HUES6 (cell line): ENCODE data around the gene SFMBT1.

Source experiments
- H3K27ac ChIP-seq: 2 replicates; pipeline ENCODE4 v1.7.0; 2013; ENCODE audit warnings: low read depth, mild to moderate bottlenecking, low read length, inconsistent platforms
- H3K27me3 ChIP-seq: 2 replicates; pipeline ENCODE4 v1.6.1; 2013; ENCODE audit warnings: low read length; ENCODE audit not compliant: control insufficient read depth, insufficient read depth
- H3K36me3 ChIP-seq: 2 replicates; pipeline ENCODE4 v1.6.1; 2013; ENCODE audit warnings: low read length; ENCODE audit not compliant: control insufficient read depth, insufficient read depth
- H3K4me1 ChIP-seq: 2 replicates; pipeline ENCODE4 v1.6.1; 2013; ENCODE audit warnings: low read length; ENCODE audit not compliant: control insufficient read depth, insufficient read depth
- H3K4me3 ChIP-seq: 2 replicates; pipeline ENCODE4 v1.5.1; 2013; ENCODE audit warnings: low read depth, low read length
- H3K9ac ChIP-seq: one replicate; pipeline ENCODE4 v1.6.1; 2013; ENCODE audit warnings: mild to moderate bottlenecking, low read length
- H3K9me3 ChIP-seq: 2 replicates; pipeline ENCODE4 v1.6.1; 2013; ENCODE audit warnings: low read depth, low read length; ENCODE audit not compliant: control insufficient read depth, insufficient read depth

Gene SFMBT1

GRCh38 chr3:53016236-53016635, 29.6 kb downstream of the SFMBT1 start:
- no peak overlapping the region for H3K27ac ChIP-seq
- no peaks in the 10 kb centered on the region for H3K9me3 ChIP-seq
- H3K4me3 ChIP-seq = no peak overlapping the region
- H3K27me3 ChIP-seq = no peaks in the 10 kb centered on the region
- peaks cover 10% of the 10 kb centered on the region for H3K4me1 ChIP-seq
- no peak overlapping the region for H3K9ac ChIP-seq
- no peaks in the 10 kb centered on the region for H3K36me3 ChIP-seq

GRCh38 chr3:53011324-53011723, 34.5 kb downstream of the SFMBT1 start:
- Histone ChIP-seq H3K9ac (no peak overlapping the region), H3K27me3 (no peaks in the 10 kb centered on the region), H3K4me3 (no peak overlapping the region), H3K4me1 (no peaks in the 10 kb centered on the region), H3K36me3 (no peaks in the 10 kb centered on the region), H3K9me3 (no peaks in the 10 kb centered on the region), H3K27ac (no peak overlapping the region)

GRCh38 chr3:53009826-53010539, 35.9 kb downstream of the SFMBT1 start:
- H3K27ac ChIP-seq = no peak overlapping the region
- H3K27me3 ChIP-seq = no peaks in the 10 kb centered on the region
- H3K36me3 ChIP-seq = no peaks in the 10 kb centered on the region
- no peaks in the 10 kb centered on the region for H3K4me1 ChIP-seq
- no peak overlapping the region for H3K4me3 ChIP-seq
- H3K9me3 ChIP-seq = no peaks in the 10 kb centered on the region
- H3K9ac ChIP-seq = no peak overlapping the region

- no peak overlapping the region for H3K9ac ChIP-seq
- no peaks in the 10 kb centered on the region for H3K36me3 ChIP-seq
- no peak overlapping the region for H3K4me3 ChIP-seq
- H3K9me3 ChIP-seq = no peaks in the 10 kb centered on the region
- no peak overlapping the region for H3K27ac ChIP-seq
- H3K4me1 ChIP-seq = no peaks in the 10 kb centered on the region
- H3K27me3 ChIP-seq = no peaks in the 10 kb centered on the region
Measured at GRCh38 chr3:53008932-53009331, 36.9 kb downstream of the SFMBT1 start.

GRCh38 chr3:53005854-53006513, 39.9 kb downstream of the SFMBT1 start:
- no peak overlapping the region for H3K27ac ChIP-seq

GRCh38 chr3:53005338-53005737, 40.5 kb downstream of the SFMBT1 start:
- Histone ChIP-seq H3K27ac (no peak overlapping the region), H3K9ac (no peak overlapping the region), H3K4me3 (no peak overlapping the region), H3K9me3 (no peaks in the 10 kb centered on the region), H3K4me1 (no peaks in the 10 kb centered on the region), H3K36me3 (no peaks in the 10 kb centered on the region), H3K27me3 (no peaks in the 10 kb centered on the region)

More at GRCh38 chr3:53005854-53006513, 39.9 kb downstream of the SFMBT1 start:
- Histone ChIP-seq H3K27me3 (no peaks in the 10 kb centered on the region), H3K9ac (no peak overlapping the region), H3K36me3 (no peaks in the 10 kb centered on the region), H3K9me3 (no peaks in the 10 kb centered on the region), H3K4me3 (no peak overlapping the region), H3K4me1 (no peaks in the 10 kb centered on the region)

GRCh38 chr3:53003320-53003719, 42.6 kb downstream of the SFMBT1 start:
- no peak overlapping the region for H3K27ac ChIP-seq
- no peaks in the 10 kb centered on the region for H3K4me1 ChIP-seq
- no peaks in the 10 kb centered on the region for H3K27me3 ChIP-seq
- no peaks in the 10 kb centered on the region for H3K9me3 ChIP-seq
- no peak overlapping the region for H3K9ac ChIP-seq
- H3K4me3 ChIP-seq = no peak overlapping the region
- H3K36me3 ChIP-seq = no peaks in the 10 kb centered on the region

GRCh38 chr3:52998771-52999513, 46.9 kb downstream of the SFMBT1 start:
- Histone ChIP-seq H3K9ac (no peak overlapping the region), H3K36me3 (no peaks in the 10 kb centered on the region), H3K27ac (no peak overlapping the region), H3K9me3 (no peaks in the 10 kb centered on the region), H3K27me3 (no peaks in the 10 kb centered on the region), H3K4me3 (no peak overlapping the region), H3K4me1 (no peaks in the 10 kb centered on the region)

GRCh38 chr3:52990637-52991036, 55.2 kb downstream of the SFMBT1 start:
- no peaks in the 10 kb centered on the region for H3K4me1 ChIP-seq

GRCh38 chr3:52986938-52987337, 58.9 kb downstream of the SFMBT1 start:
- Histone ChIP-seq H3K4me3 (no peak overlapping the region), H3K27me3 (no peaks in the 10 kb centered on the region), H3K27ac (no peak overlapping the region), H3K4me1 (no peaks in the 10 kb centered on the region), H3K9me3 (no peaks in the 10 kb centered on the region), H3K9ac (no peak overlapping the region), H3K36me3 (no peaks in the 10 kb centered on the region)

More at GRCh38 chr3:52990637-52991036, 55.2 kb downstream of the SFMBT1 start:
- H3K9ac ChIP-seq = no peak overlapping the region
- H3K27ac ChIP-seq = no peak overlapping the region
- no peaks in the 10 kb centered on the region for H3K9me3 ChIP-seq
- no peak overlapping the region for H3K4me3 ChIP-seq
- H3K36me3 ChIP-seq = no peaks in the 10 kb centered on the region
- H3K27me3 ChIP-seq = no peaks in the 10 kb centered on the region

- Histone ChIP-seq H3K27ac (no peak overlapping the region), H3K4me1 (no peaks in the 10 kb centered on the region), H3K27me3 (no peaks in the 10 kb centered on the region), H3K36me3 (no peaks in the 10 kb centered on the region), H3K4me3 (no peak overlapping the region), H3K9ac (no peak overlapping the region), H3K9me3 (no peaks in the 10 kb centered on the region)
Measured at GRCh38 chr3:52986049-52986448, 59.8 kb downstream of the SFMBT1 start.
